Prostate gland (tissue), 2 donors: ENCODE measurements around the gene BCL2L11. TPM values are rescaled to one million over a fixed set of nuclear protein-coding genes. Genes with fewer than 3 reads are reported as not detected.

Source experiments
- DNase-seq: peaks from one replicate; pipeline ENCODE4 v3.0.0-alpha.2; 2019; ENCODE audit warnings: low spot score
- H3K27ac ChIP-seq, 2 donors: fragments of 200-600 bp; sonication (generic); 2 replicates each; pipeline ENCODE4 v1.5.1; 2017 to 2019
- H3K27me3 ChIP-seq: fragments of 200-600 bp; sonication (generic); replicated peaks from 2 replicates; pipeline ENCODE4 v1.5.1; 2019; ENCODE audit not compliant: insufficient read depth
- H3K36me3 ChIP-seq, 2 donors: fragments of 200-600 bp; sonication (generic); 1 replicate in 1 of 2; 2 replicates in 1 of 2; pipeline versions ENCODE4 v1.5.1 to v1.8.1; 2017 to 2019
- H3K4me1 ChIP-seq: fragments of 200-600 bp; sonication (generic); replicated peaks from 2 replicates; pipeline ENCODE4 v1.5.1; 2019
- H3K4me3 ChIP-seq, 2 donors: fragments of 200-600 bp; sonication (generic); 2 replicates each; pipeline ENCODE4 v1.5.1; 2017 to 2019
- H3K9me3 ChIP-seq: fragments of 200-600 bp; sonication (generic); 2 replicates; pipeline ENCODE4 v1.5.1; 2017
- POLR2A ChIP-seq: fragments of 450-650 bp; IDR thresholded peaks from one replicate; pipeline ENCODE4 v1.6.1; 2016; ENCODE audit warnings: antibody characterized with exemption, mild to moderate bottlenecking
- POLR2AphosphoS5 ChIP-seq: sonication (generic); formaldehyde crosslinking; IDR thresholded peaks from one replicate; pipeline ENCODE4 v1.6.1; 2017; ENCODE audit warnings: antibody characterized with exemption
- WGBS: methylation state at CpG from one replicate; pipeline ENCODE4 v1.1.5; 2018; 5-methylcytosine and 5-hydroxymethylcytosine counted together
- intact Hi-C: fragments of 100-400 bp; cut with DNase I; formaldehyde crosslinking; loops from one replicate; pipeline ENCODE4 v1.14.2; 2022
- total RNA-seq, 2 donors: library from RNA; depleted of rRNA; stranded (reverse); fragments of >200 nt; gene quantifications; one replicate each; pipeline ENCODE4 v1.1.0, GENCODE V29; 2016
- TF ChIP-seq, protein P1 (sequence below), 4 experiments: fragments of 200-600 bp in 2 of 4; fragments of 450-650 bp in 2 of 4; sonication (generic) in 2 of 4; IDR thresholded peaks; 1 replicate in 3 of 4; 2 replicates in 1 of 4; pipeline ENCODE4 v1.5.1; 2016 to 2019; ENCODE audit warnings: antibody characterized with exemption in 4 of 4, mild to moderate bottlenecking in 2 of 4, moderate library complexity in 2 of 4

BCL2L11 gene
- total RNA-seq, 2 donors from 2014 or later: 28.3 to 55.3 TPM

DNA sequence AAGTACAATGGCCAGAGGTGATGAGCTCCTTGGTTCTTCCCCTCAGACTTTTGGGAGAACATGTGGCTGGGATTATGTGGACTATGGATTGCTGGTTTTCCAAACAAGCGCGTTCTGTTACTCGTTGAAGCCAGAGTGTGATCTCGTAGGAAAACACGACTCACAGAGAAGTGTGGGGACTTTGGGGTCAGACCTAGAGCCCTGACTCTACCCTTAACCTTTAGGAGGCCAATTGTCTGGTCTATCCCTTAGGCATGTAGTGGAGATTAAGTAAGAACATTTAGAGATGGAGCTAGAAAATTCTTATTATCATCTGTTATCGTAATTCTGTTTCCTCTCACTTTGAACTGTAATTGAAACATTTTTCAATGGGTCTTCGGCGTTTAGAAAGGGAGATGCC, 35.8 kb downstream of the BCL2L11 start:
- H3K27me3 ChIP-seq: no peaks in the 10 kb centered on the region
- TF ChIP-seq POLR2A (no peak), POLR2AphosphoS5 (no peak)
- TF ChIP-seq, protein P1, sequence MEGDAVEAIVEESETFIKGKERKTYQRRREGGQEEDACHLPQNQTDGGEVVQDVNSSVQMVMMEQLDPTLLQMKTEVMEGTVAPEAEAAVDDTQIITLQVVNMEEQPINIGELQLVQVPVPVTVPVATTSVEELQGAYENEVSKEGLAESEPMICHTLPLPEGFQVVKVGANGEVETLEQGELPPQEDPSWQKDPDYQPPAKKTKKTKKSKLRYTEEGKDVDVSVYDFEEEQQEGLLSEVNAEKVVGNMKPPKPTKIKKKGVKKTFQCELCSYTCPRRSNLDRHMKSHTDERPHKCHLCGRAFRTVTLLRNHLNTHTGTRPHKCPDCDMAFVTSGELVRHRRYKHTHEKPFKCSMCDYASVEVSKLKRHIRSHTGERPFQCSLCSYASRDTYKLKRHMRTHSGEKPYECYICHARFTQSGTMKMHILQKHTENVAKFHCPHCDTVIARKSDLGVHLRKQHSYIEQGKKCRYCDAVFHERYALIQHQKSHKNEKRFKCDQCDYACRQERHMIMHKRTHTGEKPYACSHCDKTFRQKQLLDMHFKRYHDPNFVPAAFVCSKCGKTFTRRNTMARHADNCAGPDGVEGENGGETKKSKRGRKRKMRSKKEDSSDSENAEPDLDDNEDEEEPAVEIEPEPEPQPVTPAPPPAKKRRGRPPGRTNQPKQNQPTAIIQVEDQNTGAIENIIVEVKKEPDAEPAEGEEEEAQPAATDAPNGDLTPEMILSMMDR (IDR thresholded peaks at IDR 0.05): no peak
- 86% methylated on average over 8 of the region's 8 CpGs for WGBS
- DNase-seq: no peak
- H3K27ac ChIP-seq: no peak overlapping the region
- peaks cover 10% of the 10 kb centered on the region for H3K4me1 ChIP-seq
- intact Hi-C loops: no loop called here
- H3K9me3 ChIP-seq: no peaks in the 10 kb centered on the region
- no peak overlapping the region for H3K4me3 ChIP-seq
- H3K36me3 ChIP-seq: no peaks in the 10 kb centered on the region

DNA sequence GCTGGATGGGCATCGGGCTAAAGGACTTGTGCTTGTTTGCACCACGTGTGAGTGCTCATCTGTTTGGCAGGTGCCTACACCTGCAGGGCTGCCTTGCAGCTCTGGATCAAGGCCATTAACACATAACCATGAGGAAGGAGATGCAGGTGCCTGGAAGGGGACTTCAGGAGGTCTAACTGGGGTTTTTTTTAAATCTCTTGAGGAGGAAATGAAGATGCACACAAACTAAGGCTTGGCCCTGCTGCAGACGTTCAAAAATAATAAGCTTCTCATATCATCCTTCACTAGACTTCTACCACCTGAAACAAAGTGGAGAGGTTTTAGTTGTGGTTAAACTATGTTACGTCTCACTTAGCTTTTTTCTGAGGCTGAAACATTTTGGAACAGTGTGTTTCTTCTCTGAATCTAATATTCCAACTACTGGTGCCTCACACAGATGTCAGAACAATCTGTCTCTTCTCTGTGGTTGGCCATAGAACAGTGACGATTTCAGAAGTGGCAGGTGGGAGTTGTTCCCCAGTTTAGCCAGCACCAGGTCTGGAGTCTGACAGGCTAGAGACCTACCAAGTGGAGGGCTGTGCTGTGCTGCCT, 36.5 kb downstream of the BCL2L11 start:
- WGBS: 64% methylated on average over 5 of the region's 5 CpGs
- no peaks in the 10 kb centered on the region for H3K9me3 ChIP-seq
- H3K4me3 ChIP-seq: no peak overlapping the region
- no peak for DNase-seq
- H3K4me1 ChIP-seq: peaks cover 10% of the 10 kb centered on the region
- TF ChIP-seq, protein P1 (IDR thresholded peaks at IDR 0.05): no peak
- no peak for TF ChIP-seq POLR2A
- H3K27ac ChIP-seq: no peak overlapping the region
- intact Hi-C loops: no loop called here
- no peaks in the 10 kb centered on the region for H3K36me3 ChIP-seq
- H3K27me3 ChIP-seq: no peaks in the 10 kb centered on the region

DNA sequence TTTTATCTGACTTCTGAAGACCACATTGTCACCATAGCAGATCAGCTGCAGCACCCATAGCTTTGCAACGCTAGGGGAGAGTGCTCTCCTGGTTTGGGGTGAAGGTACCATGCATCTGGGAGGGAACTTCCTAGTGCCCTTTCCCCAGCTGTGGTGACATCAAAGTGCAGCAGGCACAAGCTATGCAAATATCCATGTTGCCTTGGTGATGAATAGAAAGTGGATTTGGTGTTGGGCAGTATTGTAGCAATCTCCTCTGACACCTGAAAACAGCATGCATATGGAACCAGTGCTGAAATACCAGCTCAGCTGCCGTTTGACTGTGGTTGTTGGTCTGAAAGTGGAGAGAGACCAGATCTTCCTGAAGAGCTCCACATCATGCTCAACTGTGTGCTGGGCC, 37.1 kb downstream of the BCL2L11 start:
- Histone ChIP-seq H3K9me3 (no peaks in the 10 kb centered on the region), H3K27ac (no peak overlapping the region), H3K27me3 (no peaks in the 10 kb centered on the region), H3K4me1 (peaks cover 10% of the 10 kb centered on the region), H3K36me3 (no peaks in the 10 kb centered on the region), H3K4me3 (no peak overlapping the region)
- no peak for DNase-seq
- 88% methylated on average over 2 of the region's 2 CpGs for WGBS
- no peak for TF ChIP-seq POLR2A
- TF ChIP-seq, protein P1 (IDR thresholded peaks at IDR 0.05): no peak
- no peak for TF ChIP-seq POLR2AphosphoS5
- intact Hi-C loops: no loop called here

DNA sequence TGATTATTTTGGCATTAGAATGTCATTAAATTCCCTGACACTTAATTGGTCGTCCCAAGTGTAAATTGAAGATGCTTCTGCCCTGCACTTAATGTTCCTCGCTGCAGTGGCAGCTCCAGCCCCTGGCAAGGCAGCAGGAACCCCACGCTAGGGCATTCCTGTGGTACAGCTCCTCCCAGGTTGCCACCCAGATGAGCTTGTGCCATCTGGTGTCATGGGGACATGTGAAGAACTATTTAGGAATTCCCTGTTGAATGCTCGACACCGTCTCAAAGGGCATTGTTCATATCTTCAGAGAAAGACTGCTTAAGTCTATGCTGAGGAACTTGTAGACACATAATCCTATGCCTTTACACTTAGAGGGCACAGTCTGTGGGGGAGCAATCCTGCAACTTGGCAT, 38.9 kb downstream of the BCL2L11 start:
- intact Hi-C loops: no loop called here
- Histone ChIP-seq H3K36me3 (no peaks in the 10 kb centered on the region), H3K4me3 (no peak overlapping the region), H3K27me3 (no peaks in the 10 kb centered on the region), H3K4me1 (peaks cover 9% of the 10 kb centered on the region), H3K27ac (no peak overlapping the region), H3K9me3 (no peaks in the 10 kb centered on the region)
- TF ChIP-seq, protein P1 (IDR thresholded peaks at IDR 0.05): no peak
- TF ChIP-seq POLR2A: no peak
- TF ChIP-seq POLR2AphosphoS5: no peak
- 72% methylated on average over 5 of the region's 5 CpGs for WGBS
- no peak for DNase-seq

DNA sequence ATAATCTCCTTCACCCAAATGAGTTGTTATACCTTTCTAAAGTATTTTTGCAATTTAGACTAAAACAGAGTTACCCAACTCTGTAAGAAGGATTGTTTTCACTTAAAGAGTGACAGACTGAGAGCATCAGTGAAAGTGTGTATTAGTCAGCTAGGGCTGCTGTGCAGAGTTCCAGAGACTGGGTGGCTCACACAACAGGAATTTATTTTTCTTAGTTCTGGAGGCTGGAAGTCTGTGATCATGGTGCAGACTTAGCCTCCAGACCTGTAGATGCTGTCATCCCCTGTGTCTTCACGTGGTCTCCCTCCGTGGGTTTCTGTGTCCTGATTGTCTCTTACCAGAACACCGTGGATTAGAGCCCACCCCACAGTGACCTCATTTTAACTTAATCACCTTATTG, 40.0 kb downstream of the BCL2L11 start:
- 84% methylated on average over 3 of the region's 3 CpGs for WGBS
- Histone ChIP-seq H3K27me3 (no peaks in the 10 kb centered on the region), H3K4me1 (no peaks in the 10 kb centered on the region), H3K27ac (no peak overlapping the region), H3K4me3 (no peak overlapping the region), H3K36me3 (peaks cover 0 to 3% of the 10 kb centered on the region in 2 donors), H3K9me3 (no peaks in the 10 kb centered on the region)
- intact Hi-C loops: no loop called here
- TF ChIP-seq, protein P1 (IDR thresholded peaks at IDR 0.05): no peak
- TF ChIP-seq POLR2A (no peak), POLR2AphosphoS5 (no peak)
- no peak for DNase-seq
